K562 (cell line): ENCODE data around the gene MYBL2. TPM values are rescaled to one million over a fixed set of nuclear protein-coding genes. Genes with fewer than 3 reads are reported as not detected.

Experiments
- ATAC-seq: fragments of 200-7000 bp; cut with Tn5 transposase; 3 replicates; pipeline ENCODE4 v1.9.1; 2020; ENCODE audit warnings: moderate library complexity
- BruUV-seq: library from RNA; stranded (reverse); fragments of 400-500 nt; replicated peaks from 2 replicates; lab custom pipeline; 2021; lab: Mats Ljungman, UMichigan
- CTCF ChIA-PET: fragments of 300-600 bp; formaldehyde crosslinking; extraction: SDS; loops from one replicate; lab custom pipeline; 2021; ENCODE audit warnings: low intra/inter-chr PET ratio; lab: Yijun Ruan, JAX
- POLR2A ChIA-PET: fragments of 300-600, 350-650 bp; sonication (Branson Sonifier 250); formaldehyde crosslinking; extraction: SDS; loops from one replicate; lab custom pipeline; 2021; ENCODE audit warnings: antibody characterized with exemption, inconsistent platforms; lab: Yijun Ruan, JAX
- DNase-seq, 4 experiments: peaks; one replicate each; pipeline versions ENCODE4 v3.0.0 to v3.0.0-alpha.2; 2011 to 2018; ENCODE audit warnings: low spot score in 3 of 4, mixed read lengths in 3 of 4; ENCODE audit errors: extremely low read depth in 1 of 4
- FAIRE-seq: peaks from 2 replicates; lab custom pipeline; 2011; peaks lifted over from hg19 to GRCh38; lab: Jason Lieb, UNC
- H2AFZ ChIP-seq: 2 replicates; pipeline ENCODE4 v1.6.0; 2011; ENCODE audit warnings: low read depth, low read length, control low read depth, inconsistent platforms
- H3K27ac ChIP-seq: fragments of 200-600 bp; 3 replicates; pipeline ENCODE4 v1.8.0; 2011; ENCODE audit warnings: low read depth, mild to moderate bottlenecking, control low read depth, inconsistent platforms, low read length, moderate library complexity, mixed read lengths; ENCODE audit errors: extremely low read depth
- H3K27me3 ChIP-seq, 2 experiments: fragments of 300-600 bp in 1 of 2; 2 replicates in 1 of 2; 3 replicates in 1 of 2; pipeline versions ENCODE4 v1.6.0 to v1.8.0; 2011; ENCODE audit warnings: inconsistent platforms in 2 of 2, low read length in 2 of 2, mild to moderate bottlenecking in 1 of 2, mixed read lengths in 1 of 2, moderate library complexity in 1 of 2; ENCODE audit not compliant: control insufficient read depth in 2 of 2, insufficient read depth in 2 of 2
- H3K36me3 ChIP-seq: fragments of 300-600 bp; 3 replicates; pipeline ENCODE4 v1.8.0; 2011; ENCODE audit warnings: mild to moderate bottlenecking, low read length, inconsistent platforms; ENCODE audit not compliant: control insufficient read depth, insufficient read depth
- H3K4me1 ChIP-seq, 2 experiments: fragments of 200-600 bp in 1 of 2; replicated peaks in 1 of 2; 2 replicates in 1 of 2; 3 replicates in 1 of 2; pipeline versions ENCODE4 v1.5.1 to v1.8.0; 2011; ENCODE audit warnings: inconsistent platforms in 2 of 2, low read length in 2 of 2, mild to moderate bottlenecking in 1 of 2, mixed read lengths in 1 of 2, moderate library complexity in 1 of 2; ENCODE audit not compliant: control insufficient read depth in 2 of 2, insufficient read depth in 2 of 2
- H3K4me2 ChIP-seq: 2 replicates; pipeline ENCODE4 v1.6.1; 2011; ENCODE audit warnings: low read length, control low read depth, inconsistent platforms, mixed read lengths; ENCODE audit not compliant: insufficient read depth
- H3K4me3 ChIP-seq: fragments of 200-600 bp; sonication (generic), shearing (Covaris generic); 2 replicates; pipeline ENCODE4 v1.5.1; 2016; ENCODE audit warnings: control low read depth, inconsistent platforms
- H3K79me2 ChIP-seq: fragments of 200-600 bp; 3 replicates; pipeline ENCODE4 v1.8.0; 2011; ENCODE audit warnings: low read length, inconsistent platforms; ENCODE audit not compliant: control insufficient read depth, insufficient read depth
- H3K9ac ChIP-seq, 2 experiments: 2 replicates each; pipeline versions ENCODE4 v1.6.0 to v1.6.1; 2011; ENCODE audit warnings: low read depth in 2 of 2, low read length in 2 of 2, control low read depth in 1 of 2, inconsistent platforms in 1 of 2, mild to moderate bottlenecking in 1 of 2, mixed read lengths in 1 of 2; ENCODE audit not compliant: insufficient read depth in 1 of 2
- H3K9me1 ChIP-seq: one replicate; pipeline ENCODE4 v1.6.0; 2011; ENCODE audit warnings: inconsistent platforms, mild to moderate bottlenecking, low read length, moderate library complexity; ENCODE audit not compliant: control insufficient read depth, insufficient read depth
- H3K9me3 ChIP-seq: replicated peaks from 2 replicates; pipeline ENCODE4 v1.5.1; 2011; ENCODE audit warnings: low read depth, low read length, inconsistent platforms; ENCODE audit not compliant: control insufficient read depth, insufficient read depth
- H4K20me1 ChIP-seq: replicated peaks from 2 replicates; pipeline ENCODE4 v1.6.1; 2011; ENCODE audit warnings: low read length, inconsistent platforms, mixed read lengths; ENCODE audit not compliant: control insufficient read depth, insufficient read depth
- DACH1 ChIP-seq: fragments of 450-650 bp; IDR thresholded peaks from 2 replicates; pipeline ENCODE4 v1.6.1; 2018; ENCODE audit not compliant: partially characterized antibody
- E2F1 ChIP-seq: sonication (generic); formaldehyde crosslinking; IDR thresholded peaks from 2 replicates; pipeline ENCODE4 v1.8.1; 2023; ENCODE audit warnings: mild to moderate bottlenecking, missing genetic modification reagents, moderate library complexity
- E2F3 ChIP-seq: fragments of 250-450 bp; sonication (Bioruptor Pico); IDR thresholded peaks from 2 replicates; pipeline ENCODE4 v1.4.0; 2020; ENCODE audit warnings: mild to moderate bottlenecking
- HDAC1 ChIP-seq, 2 experiments: fragments of 450-650 bp; IDR thresholded peaks; 2 replicates each; pipeline ENCODE4 v1.6.1; 2016 to 2017; ENCODE audit warnings: inconsistent platforms in 1 of 2, mild to moderate bottlenecking in 1 of 2, moderate library complexity in 1 of 2
- KDM1A ChIP-seq, 2 experiments: fragments of 450-650 bp; IDR thresholded peaks; 2 replicates each; pipeline ENCODE4 v1.6.1; 2016; ENCODE audit warnings: mild to moderate bottlenecking in 2 of 2
- POLR2G ChIP-seq: fragments of 200-400 bp; formaldehyde crosslinking; IDR thresholded peaks from 2 replicates; pipeline ENCODE4 v1.6.1; 2017; ENCODE audit warnings: low read depth, mild to moderate bottlenecking, antibody characterized with exemption, low read length, moderate library complexity
- PRMT5 ChIP-seq: sonication (generic); formaldehyde crosslinking; IDR thresholded peaks from 2 replicates; pipeline ENCODE4 v1.5.0; 2020; ENCODE audit warnings: missing genetic modification reagents
- SNIP1 ChIP-seq: fragments of 450-650 bp; IDR thresholded peaks from 2 replicates; pipeline ENCODE4 v1.7.1; 2017; ENCODE audit warnings: low read depth, mild to moderate bottlenecking
- ZNF311 ChIP-seq: fragments of 250-450 bp; sonication (Bioruptor Pico); IDR thresholded peaks from 2 replicates; pipeline ENCODE4 v1.4.0; 2020; ENCODE audit warnings: mild to moderate bottlenecking, moderate library complexity
- WGBS: fragments of 100-300 bp; shearing (Covaris generic); methylation state at CpG from one replicate; pipeline ENCODE4 v1.1.6; 2016; ENCODE audit warnings: low coverage, mixed read lengths; ENCODE audit not compliant: insufficient coverage; ENCODE audit errors: missing lambda C conversion rate; 5-methylcytosine and 5-hydroxymethylcytosine counted together
- in situ Hi-C: fragments of 300-500 bp; cut with MboI; formaldehyde crosslinking; loops from 4 replicates; pipeline ENCODE4 v1.15.0; 2018; ENCODE audit warnings: inconsistent platforms, mixed read lengths
- intact Hi-C: fragments of 100-400 bp; cut with micrococcal nuclease; formaldehyde crosslinking; loops from 2 replicates; pipeline ENCODE4 v1.14.2; 2022
- polyA plus RNA-seq, 8 experiments: library from polyadenylated mRNA; depleted of rRNA in 4 of 8; stranded (reverse) in 5 of 8; unstranded in 3 of 8; fragments of >200 nt; fragmentation: Nextera tagmentation in 2 of 8; fragmentation: Illumina TruSeq in 1 of 8; extraction: Ambion mirVana in 2 of 8; extraction: Trizol in 1 of 8; gene quantifications; 2 replicates each; pipeline versions ENCODE4 v1.2.1 to v1.2.3, GENCODE V29; 2011 to 2014; ENCODE audit warnings: inconsistent platforms in 1 of 8, missing spikeins in 1 of 8
- total RNA-seq, 7 experiments: library from RNA; depleted of rRNA in 6 of 7; stranded (reverse); fragments of >200 nt in 6 of 7; fragmentation: Illumina TruSeq in 2 of 7; extraction: Trizol in 2 of 7; gene quantifications; 2 replicates each; pipeline versions ENCODE4 v1.2.1 to v1.2.3, GENCODE V29; 2011 to 2021; ENCODE audit warnings: low replicate concordance in 1 of 7
- TF ChIP-seq, protein P1 (sequence below), 2 experiments: fragments of 450-650 bp; conservative IDR thresholded peaks; 2 replicates each; pipeline ENCODE4 v1.6.1; 2017; ENCODE audit warnings: mild to moderate bottlenecking in 2 of 2, moderate library complexity in 2 of 2

MYBL2 gene
- total and polyA plus RNA-seq, 9 of the 15 experiments (the other 6 are each of a cell fraction or from before 2014, with no cell fraction given) = 4.4 to 169 (median 52.5) TPM

DNA sequence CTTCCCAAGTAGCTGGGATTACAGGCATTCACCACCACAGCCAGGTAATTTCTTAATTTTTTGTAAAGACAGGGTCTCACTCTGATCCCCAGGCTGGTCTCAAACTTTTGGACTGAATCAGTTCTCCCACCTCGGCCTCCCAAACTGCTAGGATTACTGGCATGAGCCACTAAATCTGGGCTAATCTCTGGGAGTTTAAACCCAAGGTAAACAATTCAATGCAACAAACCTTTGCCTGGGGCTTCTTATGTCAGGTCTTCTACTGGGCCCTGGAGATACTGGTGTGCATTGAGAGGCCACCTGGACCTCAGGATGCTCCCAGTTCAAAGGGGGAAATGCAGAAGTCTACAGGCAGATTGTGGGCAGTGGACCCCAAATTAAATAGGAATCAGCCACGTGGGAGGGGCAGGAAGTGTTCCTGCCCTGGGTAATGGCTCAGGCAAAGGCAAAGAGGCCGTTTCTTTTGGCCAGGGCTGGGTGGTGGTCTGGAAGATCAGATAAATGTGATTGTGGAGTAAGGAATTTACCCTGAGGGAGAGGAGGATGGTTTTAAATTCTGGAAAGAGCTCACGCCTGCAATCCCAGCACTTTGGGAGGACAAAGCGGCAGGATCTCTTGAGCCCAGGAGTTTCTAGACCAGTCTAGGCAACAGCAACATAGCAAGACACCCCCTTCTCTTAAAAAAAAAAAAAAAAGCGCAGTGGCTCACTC is 1.3 kb upstream of the MYBL2 start:
- peaks cover 18 to 35% of the 10 kb centered on the region in 2 experiments for H3K4me1 ChIP-seq
- no peaks in the 10 kb centered on the region for H3K27me3 ChIP-seq
- ATAC-seq (no peak), FAIRE-seq (peak; percentile 19), DNase-seq (no peak)
- no peaks in the 10 kb centered on the region for H3K9me3 ChIP-seq
- ChIA-PET CTCF (no interaction called here), POLR2A (interaction anchor here (0.6 kb wide), 1 partner anchor 424 kb away, joined by 3 read pairs; no protein-coding TSS in a partner anchor)
- no peak overlapping the region for H2AFZ ChIP-seq
- no peak overlapping the region for H3K4me2 ChIP-seq
- no peak overlapping the region; a peak in 1 of 4 replicates for H3K9ac ChIP-seq
- peaks cover 19% of the 10 kb centered on the region; the same call in 2 of the 3 replicates for H3K36me3 ChIP-seq
- intact Hi-C loops (no loop called here), in situ Hi-C loops (no loop called here)
- no peak overlapping the region for H3K4me3 ChIP-seq
- 57% methylated on average over 5 of the region's 6 CpGs for WGBS
- peaks cover 35% of the 10 kb centered on the region for H3K79me2 ChIP-seq
- no peaks in the 10 kb centered on the region for H3K9me1 ChIP-seq
- BruUV-seq = no TSS peak
- no peak overlapping the region for H3K27ac ChIP-seq
- no peak for TF ChIP-seq PRMT5 (CRISPR knock-in tag)
- peak; percentile 55 to 84 for TF ChIP-seq KDM1A (IDR thresholded peaks at IDR 0.05)
- TF ChIP-seq, all 486 proteins: peak for 1
- peaks cover 11% of the 10 kb centered on the region; the same call in 1 of the 2 replicates for H4K20me1 ChIP-seq

DNA sequence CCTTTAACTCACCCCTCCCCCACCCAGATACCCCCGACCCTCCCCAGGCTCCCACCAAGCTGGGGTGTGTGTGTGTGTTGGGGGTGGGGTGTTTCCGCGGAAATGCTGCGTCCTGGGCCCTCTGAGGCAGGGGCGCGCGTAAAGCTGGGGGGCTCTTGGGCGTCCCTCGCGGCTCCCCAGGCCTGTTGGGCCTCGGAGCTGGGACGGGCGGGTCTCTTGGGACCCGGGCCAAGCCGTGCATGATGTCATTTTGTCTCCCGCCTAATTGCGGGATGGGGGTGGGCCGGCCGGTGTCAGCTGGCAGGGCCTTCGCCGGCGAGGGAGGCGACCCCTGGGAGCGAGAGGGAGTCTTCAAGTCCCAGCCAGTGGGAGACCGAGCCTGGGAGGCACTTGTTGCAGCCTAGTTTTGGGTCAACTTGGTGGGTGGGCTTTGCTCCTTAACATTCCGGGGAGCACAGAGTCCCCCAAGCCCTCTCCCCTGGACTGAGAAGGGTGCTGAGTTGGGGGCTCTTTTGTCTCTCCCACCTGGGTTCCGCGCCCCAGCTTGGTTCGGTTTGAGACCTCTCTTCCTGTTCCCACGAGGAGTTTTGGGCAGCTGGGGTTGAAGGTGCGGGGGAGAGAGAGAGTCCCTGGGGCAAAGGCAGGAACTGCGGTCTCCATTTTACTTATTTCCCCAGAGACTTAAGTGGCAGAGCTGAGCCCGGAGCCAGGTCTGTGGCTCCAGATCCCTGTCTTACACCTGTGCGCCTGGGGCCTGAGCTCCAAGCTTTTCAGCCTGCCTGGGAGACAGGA is 623 bp downstream of the MYBL2 start:
- DNase-seq = peak; percentile 59 to 78 (median 73)
- no peaks in the 10 kb centered on the region for H3K27me3 ChIP-seq
- H3K4me3 ChIP-seq = peak overlapping the region; percentile 79
- in situ Hi-C loops (no loop called here), intact Hi-C loops (no loop called here)
- peaks cover 42% of the 10 kb centered on the region for H3K79me2 ChIP-seq
- TSS peak; percentile 59 for BruUV-seq
- WGBS = 5% methylated on average over 26 of the region's 34 CpGs
- peak; percentile 35 for FAIRE-seq
- peak overlapping the region; percentile 87 to 94 for H3K9ac ChIP-seq
- ChIA-PET CTCF (no interaction called here), POLR2A (interaction anchor here (0.6 to 1.9 kb wide), 14 partner anchors 10 to 210 kb away, joined by 3 to 9 read pairs (median 3); no protein-coding TSS in a partner anchor)
- H3K4me1 ChIP-seq = peaks cover 18 to 35% of the 10 kb centered on the region in 2 experiments
- H3K9me1 ChIP-seq = no peaks in the 10 kb centered on the region
- H3K9me3 ChIP-seq = no peaks in the 10 kb centered on the region
- peak overlapping the region; percentile 87 for H3K27ac ChIP-seq
- peak overlapping the region; percentile 63 for H2AFZ ChIP-seq
- peak overlapping the region; percentile 87 for H3K4me2 ChIP-seq
- peak; percentile 66 for ATAC-seq
- peaks cover 32% of the 10 kb centered on the region; the same call in 2 of the 3 replicates for H3K36me3 ChIP-seq
- H4K20me1 ChIP-seq = peaks cover 11% of the 10 kb centered on the region; the same call in 1 of the 2 replicates
- TF ChIP-seq SNIP1 = no peak
- peak; percentile 61 for TF ChIP-seq DACH1
- peak; percentile 68; the same call in 1 of the 2 replicates for TF ChIP-seq POLR2G
- TF ChIP-seq HDAC1 (IDR thresholded peaks at IDR 0.05) = no peak
- TF ChIP-seq ZNF311 = no peak
- no peak for TF ChIP-seq E2F1 (CRISPR knock-in tag)
- TF ChIP-seq, protein P1, sequence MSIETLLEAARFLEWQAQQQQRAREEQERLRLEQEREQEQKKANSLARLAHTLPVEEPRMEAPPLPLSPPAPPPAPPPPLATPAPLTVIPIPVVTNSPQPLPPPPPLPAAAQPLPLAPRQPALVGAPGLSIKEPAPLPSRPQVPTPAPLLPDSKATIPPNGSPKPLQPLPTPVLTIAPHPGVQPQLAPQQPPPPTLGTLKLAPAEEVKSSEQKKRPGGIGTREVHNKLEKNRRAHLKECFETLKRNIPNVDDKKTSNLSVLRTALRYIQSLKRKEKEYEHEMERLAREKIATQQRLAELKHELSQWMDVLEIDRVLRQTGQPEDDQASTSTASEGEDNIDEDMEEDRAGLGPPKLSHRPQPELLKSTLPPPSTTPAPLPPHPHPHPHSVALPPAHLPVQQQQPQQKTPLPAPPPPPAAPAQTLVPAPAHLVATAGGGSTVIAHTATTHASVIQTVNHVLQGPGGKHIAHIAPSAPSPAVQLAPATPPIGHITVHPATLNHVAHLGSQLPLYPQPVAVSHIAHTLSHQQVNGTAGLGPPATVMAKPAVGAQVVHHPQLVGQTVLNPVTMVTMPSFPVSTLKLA (conservative IDR thresholded peaks at IDR 0.05) = peak in 1 of 2 experiments; percentile 12; a peak in 1 of 4 replicates
- TF ChIP-seq E2F3 (CRISPR knock-in tag) = 0 out of 2 replicates have a peak, but pooled peaks have one; percentile 14
